HG02678 (cell line): Measurements from ENCODE around the gene BEAN1.
"Not testable (repeated sequence)": the region's sequence is repeated elsewhere in the genome, so short reads cannot be mapped to it uniquely, and the experiment has no call there.

Source experiments
- ATAC-seq: cut with Tn5 transposase; IDR thresholded peaks from one replicate; pipeline ENCODE4 v1.9.1; 2021; ENCODE audit warnings: mild to moderate bottlenecking, moderate library complexity; ENCODE audit not compliant: unreplicated experiment

BEAN1 gene

DNA sequence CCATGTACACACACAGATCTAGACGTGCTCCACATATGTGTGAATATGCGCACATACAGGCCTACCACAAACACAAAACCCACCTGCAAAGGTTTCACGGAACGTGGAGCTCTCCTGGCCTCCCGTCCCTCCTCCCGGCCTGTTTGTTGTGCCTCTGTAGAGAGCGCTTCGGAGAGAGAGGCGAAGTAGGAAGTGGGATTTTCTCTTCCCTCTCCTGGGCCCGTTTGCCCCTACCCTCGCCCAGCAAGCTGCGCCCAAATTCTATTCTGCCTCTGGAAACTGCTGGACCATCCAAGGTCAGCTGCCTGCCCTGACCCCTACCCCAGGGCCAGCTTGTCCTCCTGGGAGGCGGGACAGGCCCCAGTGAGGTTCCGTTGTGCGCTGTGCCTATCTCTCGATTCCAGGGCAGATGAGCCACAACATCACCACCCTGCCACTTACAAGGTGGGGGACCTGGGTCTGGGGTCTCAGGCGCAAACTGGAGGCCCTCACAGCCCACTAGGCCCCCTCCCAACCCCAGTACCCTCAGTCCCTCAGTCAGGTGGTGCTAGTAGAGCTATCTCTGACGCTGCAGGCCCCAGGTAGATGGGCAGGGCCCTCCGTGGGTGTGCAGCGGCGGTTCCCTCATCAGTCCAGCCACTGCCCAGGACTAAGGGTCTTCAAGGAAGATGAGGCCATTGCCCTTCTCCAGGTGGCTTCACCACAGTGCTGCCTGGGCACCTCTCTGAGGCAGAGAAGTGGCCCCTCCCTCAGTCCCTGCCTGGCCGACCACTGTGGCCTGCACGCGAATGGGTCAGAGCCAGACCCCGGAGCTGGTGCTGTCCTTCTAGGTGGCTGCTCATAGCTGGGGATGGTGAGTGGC, 54.2 kb downstream of the BEAN1 start:
- no peak for ATAC-seq

DNA sequence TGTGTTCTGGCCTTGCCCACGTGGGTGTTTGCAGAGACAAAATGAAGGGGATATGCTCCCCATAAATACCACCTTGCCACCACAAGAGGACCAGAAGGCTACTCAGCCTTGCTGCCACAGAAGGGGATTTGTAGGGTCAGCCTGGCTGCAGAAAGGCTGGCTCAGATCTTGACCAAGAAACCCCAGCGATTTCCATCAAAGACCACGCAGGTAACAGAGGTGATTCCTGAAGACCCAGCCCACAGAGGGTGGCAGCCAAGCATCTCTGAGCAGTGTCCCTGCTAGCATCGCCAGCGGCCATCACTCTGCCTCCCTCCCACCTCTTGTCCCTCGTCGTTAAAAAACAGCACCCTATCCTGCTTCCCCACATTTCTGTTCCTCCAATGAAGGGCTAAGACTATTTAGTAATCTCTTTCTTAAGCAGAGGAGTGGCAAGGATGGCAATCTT, 54.9 kb downstream of the BEAN1 start:
- ATAC-seq: no peak

DNA sequence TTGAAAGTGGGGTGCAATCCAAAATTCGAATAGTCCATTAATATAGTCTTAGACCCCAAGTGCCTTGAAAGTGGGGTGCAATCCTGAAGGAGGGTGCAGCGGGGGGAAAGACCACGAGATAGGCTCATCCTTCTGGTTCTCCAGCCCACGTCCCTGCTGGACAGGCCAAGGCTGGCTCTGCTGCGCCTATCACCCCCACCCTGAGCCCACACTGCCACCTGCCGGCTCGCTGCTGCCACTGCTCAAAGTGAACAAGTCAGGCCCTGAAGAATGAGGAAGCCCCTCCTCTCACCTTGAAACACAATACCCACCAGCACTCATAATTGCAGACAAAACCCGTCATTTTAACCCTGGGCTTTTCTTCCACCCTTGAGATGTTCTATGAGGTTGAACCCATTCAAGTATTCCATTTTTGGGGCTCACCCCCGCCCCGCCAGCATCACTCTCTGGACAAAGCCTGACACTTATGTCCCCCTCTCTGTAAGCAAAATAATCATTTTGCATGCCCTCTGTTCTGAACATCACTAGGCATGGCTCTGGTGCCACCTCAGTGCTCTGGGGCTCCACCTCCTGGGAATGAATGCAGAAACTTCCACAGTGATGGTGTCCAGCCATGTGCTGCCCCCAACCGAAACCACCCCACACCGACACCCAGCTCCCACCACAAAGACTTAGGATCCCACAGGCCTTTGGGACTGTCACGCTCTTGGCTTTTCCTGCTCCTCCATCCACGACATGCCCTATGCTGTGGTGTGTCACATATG, 56.8 kb downstream of the BEAN1 start:
- ATAC-seq: peak; percentile 76

DNA sequence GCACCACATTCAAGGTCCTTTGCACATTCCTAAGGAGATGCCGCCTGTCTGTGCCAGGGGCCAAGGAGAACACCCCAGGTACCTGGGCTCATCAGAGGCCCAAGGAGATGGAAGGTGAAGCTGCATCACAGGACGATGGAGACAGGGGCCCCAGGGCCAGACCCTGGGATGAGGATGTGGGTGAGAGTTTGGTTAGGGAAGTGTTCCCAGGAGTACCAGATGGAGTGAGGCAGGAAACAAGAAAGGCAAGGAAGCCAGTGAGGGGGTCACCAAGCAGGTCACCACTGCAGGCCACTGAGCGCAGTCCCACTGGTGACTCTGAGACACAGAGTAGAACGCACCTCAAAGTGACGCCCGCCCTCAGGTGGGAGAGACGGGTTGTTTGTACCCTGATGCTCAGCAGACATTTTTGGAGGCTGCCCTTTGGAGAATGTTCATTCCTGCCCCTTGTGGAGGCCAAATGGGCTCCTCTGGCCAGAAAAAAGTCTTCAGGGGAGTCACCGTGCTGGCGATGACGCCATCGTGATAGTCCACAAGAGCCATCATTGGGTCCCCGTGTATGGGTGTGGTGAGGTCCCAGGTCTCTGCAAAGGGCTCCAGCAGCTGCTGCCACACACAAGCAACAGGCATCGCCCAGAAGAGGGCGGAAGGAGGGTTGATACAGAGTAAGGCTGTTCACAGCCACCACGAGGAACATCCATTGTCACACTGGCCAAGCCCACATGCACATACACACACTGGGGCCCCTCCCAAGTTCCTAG, 57.5 kb downstream of the BEAN1 start:
- ATAC-seq: no peak

DNA sequence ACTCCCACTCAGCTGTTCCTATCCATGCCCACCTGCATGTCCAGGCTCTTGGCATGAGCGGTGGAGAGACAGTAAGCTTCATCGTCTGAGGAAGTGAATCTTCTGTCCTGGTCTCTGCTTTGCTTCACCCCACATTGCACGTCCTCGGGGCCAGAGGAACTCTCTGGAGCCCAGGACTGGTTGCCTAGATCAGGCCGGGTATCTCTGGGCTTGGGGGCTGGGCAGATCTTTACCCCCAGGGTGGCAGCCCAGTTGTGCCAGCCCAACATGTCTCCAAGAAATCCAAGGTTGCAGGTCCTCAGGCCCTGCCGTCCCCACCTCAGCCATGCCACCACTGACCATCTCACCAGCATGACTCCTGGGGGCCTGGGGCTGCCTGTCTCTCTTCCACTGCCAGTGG, 58.3 kb downstream of the BEAN1 start:
- ATAC-seq: no peak

DNA sequence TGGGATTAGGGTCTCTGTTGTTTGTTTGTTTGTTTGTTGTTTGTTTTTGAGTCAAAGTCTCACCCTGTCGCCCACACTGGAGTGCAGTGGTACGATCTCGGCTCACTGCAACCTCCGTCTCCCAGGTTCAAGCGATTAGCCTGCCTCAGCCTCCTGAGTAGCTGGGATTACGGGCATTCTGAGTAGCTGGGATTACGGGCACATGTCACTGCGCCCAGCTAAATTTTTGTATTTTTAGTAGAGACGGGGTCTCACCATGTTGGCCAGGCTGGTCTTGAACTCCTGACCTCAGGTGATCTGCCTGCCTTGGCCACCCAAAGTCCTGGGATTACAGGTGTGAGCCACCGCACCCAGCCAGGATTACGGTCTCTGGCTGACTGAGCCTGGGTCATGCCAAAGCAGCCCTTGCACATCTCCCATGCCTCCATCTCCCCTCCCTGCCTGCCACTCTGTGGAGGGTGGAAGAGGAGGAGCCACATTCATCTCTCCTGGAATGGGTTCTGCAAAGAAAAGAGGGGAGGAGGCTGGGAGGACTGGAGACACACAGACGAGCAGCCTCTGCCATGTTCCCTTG, 59.2 kb downstream of the BEAN1 start:
- no peak for ATAC-seq

DNA sequence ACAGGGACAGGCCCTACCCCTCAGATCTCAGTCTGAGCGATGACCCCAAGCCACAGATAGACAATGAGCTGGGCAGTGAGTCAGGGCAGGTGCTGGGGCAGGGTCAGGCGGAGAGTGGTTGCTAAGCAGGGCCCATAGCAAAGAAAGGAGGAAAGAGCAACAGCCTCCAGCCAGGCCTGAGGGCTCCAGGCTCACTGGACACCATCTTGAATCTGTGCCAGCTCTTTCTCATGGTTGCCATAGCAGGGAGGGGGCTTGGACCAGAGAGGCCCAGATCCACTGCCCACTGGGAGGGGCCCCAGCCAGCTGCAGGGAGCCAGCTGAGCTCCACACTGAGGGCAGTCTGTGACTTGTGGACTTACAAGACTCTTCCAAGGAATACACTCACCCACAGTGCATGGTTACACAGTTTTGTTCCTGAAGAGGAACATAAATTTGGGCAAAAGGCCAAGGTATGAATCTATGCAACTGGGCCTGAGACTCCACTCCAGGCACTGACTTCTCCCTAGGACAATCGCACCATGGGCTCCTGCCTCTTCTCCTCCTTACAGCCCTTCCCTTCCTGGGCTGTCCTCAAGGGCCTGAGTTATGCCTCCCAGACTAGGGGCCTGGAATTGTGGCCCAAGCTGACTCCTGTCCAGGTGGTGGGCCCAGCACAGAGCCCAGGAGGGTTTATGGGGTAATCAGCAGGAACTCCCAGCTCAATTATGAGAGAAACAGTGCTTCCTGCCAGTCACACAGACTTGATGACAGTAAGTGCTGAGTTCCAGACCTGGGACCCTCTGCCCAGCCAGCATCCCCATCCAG, 59.9 kb downstream of the BEAN1 start:
- ATAC-seq: no peak

DNA sequence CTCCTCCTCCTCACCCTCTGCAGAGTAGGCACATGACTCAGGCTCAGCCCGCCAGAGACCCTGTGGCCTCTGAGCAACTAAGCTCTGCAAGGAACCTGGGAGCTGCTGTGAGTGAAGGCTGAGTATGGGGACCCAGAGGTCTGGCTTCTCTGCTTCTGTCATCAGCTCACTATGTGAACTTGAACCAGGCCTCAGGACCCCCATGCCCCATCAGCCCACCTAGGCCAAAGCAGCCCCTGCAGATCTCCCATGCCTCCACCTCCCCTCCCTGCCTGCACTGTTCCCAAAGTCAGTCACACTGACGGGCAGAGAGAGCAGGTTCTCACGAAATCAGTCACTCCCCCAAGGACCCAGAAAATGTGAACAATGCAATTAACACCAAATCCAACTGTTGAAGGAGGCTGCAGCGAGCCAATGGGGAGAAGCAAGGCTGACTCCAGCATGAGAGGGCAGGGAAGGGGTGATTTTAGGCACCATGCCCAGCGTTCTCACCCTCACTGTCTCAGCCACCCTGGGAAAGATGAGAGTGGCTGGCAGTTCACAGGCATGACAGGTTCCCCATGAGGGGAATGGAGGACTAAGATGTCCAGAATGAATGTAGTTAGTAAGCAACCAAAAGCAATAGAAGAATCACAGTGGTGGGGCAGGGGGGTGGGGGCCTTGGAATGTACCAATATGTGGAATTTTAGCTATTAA, 60.6 kb downstream of the BEAN1 start:
- no peak for ATAC-seq

DNA sequence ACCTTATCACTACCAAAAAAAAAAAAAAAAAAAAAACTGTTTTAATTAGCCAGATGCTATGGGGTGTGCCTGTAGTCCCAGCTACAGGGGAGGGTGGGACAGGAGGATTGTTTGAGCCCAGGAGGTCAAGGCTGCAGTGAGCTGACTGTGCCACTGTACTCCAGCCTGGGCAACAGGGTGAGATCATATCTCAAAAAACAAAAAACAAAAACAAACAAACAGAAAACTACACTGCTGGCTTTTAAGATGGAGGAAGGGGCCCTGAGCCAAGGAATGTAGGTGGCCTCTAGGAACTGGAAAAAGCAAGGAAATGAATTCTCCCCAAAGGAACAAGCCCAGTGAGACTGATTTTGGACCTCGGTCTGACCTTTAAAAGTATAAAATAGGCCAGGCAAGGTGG, 61.4 kb downstream of the BEAN1 start:
- no peak for ATAC-seq

DNA sequence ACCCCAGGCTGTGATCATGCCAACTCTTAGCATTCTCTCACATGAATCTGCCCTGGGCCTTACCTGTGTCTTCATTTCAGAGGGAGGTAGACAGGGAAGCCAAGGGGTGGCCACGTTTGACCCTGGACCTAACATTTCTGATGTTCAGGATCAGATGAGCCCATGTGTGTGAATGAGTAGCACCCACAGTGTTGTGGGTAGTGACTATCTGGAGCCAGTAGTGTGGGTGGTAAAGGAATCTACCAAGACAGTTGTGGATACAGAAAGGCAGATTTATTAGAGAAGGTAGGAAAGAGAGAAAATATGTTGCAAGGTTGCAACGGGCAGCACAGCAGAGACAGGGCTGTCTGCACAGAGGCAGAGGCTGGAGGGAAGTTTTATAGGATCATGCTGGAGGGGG, 62.3 kb downstream of the BEAN1 start:
- ATAC-seq: no peak

DNA sequence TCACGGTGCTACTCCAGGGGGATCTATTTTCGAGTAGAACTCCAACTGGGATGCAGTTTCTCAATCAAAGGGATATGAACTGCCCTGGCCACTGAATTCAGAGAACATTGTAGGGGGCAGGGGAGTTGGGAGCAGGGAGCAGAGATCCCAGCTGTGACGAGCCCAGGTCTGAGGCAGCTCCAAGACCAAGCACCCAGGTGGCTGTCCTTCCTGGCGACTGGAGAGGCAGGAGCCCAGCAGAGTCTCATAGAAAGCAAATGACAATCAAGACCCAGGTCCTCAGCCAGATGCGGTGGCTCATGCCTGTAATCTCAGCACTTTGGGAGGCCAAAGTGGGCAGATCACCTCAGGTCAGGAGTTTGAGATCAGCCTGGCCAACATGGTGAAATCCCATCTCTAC, 62.7 kb downstream of the BEAN1 start:
- ATAC-seq: no peak

DNA sequence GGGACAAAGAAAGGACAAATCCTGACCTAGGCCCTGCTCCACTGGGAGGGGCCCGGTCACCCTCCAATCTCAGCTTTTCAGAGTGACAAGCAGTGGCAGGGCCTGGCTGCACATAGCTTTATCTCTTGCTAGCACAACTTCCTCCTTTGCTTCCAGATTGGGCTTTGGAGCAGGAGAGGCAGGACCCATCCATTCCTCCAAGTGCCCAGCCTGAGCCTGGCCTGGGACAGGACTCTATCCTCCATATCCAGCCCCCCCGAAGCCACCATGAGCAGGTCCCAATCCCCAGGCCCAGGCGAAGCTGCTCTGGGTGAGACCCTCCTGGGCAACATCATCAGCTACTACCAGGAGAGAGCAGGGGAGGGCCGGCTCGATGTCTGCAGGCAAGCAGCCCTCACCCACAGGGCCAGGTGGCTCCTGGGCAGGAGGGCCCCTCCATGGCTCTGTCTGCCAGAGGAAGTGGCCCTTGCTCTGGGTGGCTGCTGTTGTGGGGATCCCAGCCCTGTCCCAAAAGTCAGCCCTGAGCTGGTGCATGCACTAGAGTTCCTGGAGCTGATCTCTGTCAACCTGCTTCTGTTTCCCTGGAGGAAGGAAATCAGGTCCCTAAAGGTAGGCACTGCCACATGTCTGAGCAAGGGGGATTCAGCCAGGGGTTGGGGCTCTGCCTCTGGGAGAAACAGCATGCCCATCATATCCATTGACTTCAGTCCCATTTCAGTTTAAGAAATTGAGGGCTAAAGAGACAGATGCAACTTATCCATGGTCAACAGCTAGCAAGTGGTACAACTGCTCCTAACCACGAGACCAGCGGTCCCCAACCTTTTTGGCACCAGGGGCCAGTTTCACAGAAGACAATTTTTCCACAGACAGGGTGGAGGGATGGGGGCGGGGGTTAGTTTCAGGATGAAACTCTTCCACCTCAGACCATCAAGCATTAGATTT, 64.0 kb downstream of the BEAN1 start:
- ATAC-seq: no peak

DNA sequence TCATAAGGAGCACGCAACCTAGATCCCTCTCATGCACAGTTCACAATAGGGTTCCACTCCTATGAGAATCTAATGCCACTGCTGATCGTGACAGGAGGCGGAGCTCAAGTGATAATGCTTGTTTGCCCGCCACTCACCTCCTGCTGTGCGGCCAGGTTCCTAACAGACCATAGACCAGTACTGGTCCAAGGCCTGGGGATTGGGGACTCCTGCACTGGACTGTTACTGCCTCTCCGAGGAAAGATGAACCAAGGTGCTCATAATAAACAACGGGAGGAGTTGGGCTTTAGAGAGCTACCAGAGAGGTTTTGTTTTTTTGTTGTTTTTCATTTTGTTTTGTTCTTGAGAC, 64.6 kb downstream of the BEAN1 start:
- no peak for ATAC-seq

DNA sequence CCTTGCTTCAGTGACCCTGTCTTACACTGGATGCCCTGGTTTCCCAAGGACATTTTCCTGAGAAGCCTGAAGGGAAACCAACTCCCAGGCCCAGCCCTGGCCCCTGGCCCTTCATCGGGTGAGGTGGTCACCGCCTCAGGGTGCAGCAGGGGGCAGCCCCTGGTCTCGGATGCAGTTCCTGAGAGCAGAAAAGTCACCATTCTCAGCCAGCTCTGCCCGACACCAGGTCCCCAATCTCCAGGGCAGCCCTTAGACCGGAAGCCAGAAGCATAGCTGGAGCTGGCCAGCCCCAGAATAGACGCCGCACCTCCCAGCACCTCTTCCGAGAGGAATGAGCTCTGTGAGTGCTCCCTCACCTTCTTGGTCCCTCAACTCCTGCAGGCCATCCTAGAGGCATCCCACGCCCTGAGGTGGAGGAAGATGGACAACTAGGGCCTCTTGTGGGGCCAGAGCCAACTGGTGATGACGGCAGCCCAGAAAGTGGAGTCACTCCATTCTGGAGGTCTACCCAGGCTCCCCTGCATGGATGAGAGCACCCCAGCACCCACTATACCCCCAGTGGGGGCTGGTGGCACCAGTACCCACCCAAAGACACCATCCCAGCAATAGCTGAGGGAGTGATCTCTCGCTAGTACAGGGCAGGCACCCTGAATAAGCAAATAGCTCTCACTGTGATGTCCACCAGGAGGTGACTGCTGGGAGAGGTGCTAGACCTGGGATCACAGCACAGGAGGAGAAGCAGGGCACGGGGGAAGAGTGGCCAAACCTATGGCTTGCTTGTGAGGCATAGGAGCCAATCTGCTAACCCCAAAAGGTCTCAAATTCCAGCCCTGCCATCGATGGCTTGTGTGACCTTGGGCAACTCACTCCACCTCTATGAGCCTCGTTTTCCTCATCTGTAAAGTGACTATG, 66.7 kb downstream of the BEAN1 start:
- no peak for ATAC-seq

DNA sequence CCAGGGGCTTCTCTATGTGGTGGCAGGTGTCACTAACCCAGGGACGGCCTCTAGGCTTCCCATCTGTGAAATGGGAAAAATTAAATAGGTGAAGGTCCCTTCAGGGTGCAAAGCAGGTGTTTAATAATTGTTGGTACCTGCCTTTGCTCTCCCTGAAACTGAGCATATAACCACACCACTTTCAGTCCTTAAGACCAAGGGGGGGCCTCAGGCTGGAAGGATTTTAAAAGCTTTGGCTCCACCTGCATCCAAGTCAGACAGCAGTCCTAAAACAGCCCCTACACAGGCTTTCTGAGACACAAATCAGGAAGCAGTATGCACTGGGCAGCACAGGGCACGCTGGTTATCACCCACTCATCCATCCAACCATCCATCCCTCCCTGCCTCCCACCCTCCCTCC, 67.8 kb downstream of the BEAN1 start:
- no peak for ATAC-seq

DNA sequence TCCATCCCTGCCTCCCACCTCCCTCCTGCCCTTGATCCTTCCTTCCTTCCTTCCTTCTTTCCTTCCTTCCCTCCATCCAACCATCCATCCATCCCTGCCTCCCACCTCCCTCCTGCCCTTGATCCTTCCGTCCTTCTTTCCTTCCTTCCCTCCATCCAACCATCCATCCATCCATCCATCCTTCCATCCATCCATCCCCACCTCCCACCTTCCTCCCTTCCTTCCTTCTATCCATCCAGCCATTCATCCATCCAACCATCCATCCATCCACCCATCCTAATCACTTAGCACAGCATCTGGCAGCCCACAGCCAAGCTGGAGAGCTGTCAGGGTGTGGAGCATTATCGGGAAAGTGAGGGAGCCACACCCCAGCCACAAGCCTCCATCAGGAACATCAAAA, 68.3 kb downstream of the BEAN1 start:
- no peak for ATAC-seq

DNA sequence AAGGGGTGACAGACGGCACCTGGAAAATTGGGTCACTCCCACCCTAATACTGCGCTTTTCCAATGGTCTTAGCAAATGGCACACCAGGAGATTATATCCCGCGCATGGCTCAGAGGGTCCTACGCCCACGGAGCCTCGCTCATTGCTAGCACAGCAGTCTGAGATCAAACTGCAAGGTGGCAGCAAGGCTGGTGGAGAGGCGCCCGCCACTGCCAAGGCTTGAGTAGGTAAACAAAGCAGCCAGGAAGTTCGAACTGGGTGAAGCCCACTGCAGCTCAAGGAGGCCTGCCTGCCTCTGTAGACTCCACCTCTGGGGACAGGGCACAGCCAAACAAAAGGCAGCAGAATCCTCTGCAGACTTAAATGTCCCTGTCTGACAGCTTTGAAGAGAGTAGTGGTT, 69.1 kb downstream of the BEAN1 start:
- not testable (repeated sequence) for ATAC-seq

DNA sequence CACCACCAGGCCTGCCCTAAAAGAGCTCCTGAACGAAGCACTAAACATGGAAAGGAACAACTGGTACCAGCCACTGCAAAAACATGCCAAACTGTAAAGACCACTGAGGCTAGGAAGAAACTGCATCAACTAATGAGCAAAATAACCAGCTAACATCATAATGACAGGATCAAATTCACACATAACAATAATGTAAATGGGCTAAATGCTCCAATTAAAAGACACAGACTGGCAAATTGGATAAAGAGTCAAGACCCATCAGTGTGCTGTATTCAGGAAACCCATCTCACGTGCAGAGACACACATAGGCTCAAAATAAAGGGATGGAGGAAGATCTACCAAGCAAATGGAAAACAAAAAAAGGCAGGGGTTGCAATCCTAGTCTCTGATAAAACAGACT, 70.8 kb downstream of the BEAN1 start:
- not testable (repeated sequence) for ATAC-seq
